Esophagus squamous epithelium (tissue), 5 donors: ENCODE measurements around the gene LTBP3. TPM values are rescaled to one million over a fixed set of nuclear protein-coding genes. Genes with fewer than 3 reads are reported as not detected.
A peak's percentile ranks its signal among the peaks of the same experiment; 100 is the strongest.
"Not testable (repeated sequence)": the region's sequence is repeated elsewhere in the genome, so short reads cannot be mapped to it uniquely, and the experiment has no call there.

Experiments used
- DNase-seq: peaks from one replicate; lab custom pipeline; 2025; lab: John Stamatoyannopoulos, UW
- H3K27ac ChIP-seq, 4 donors: fragments of 200-600 bp; sonication (generic); one replicate each; pipeline ENCODE4 v1.5.1; 2016 to 2019; ENCODE audit warnings: mild to moderate bottlenecking in 1 of 4
- H3K27me3 ChIP-seq, 4 donors: fragments of 200-600 bp; sonication (generic); 1 replicate in 3 of 4; 2 replicates in 1 of 4; pipeline versions ENCODE4 v1.5.1 to v1.6.0; 2017 to 2021; ENCODE audit warnings: antibody characterized with exemption in 1 of 4
- H3K36me3 ChIP-seq, 3 donors: fragments of 200-600 bp; sonication (generic); one replicate each; pipeline ENCODE4 v1.5.1; 2016 to 2019
- H3K4me1 ChIP-seq, 3 donors: fragments of 200-600 bp; sonication (generic); one replicate each; pipeline ENCODE4 v1.5.1; 2017 to 2019
- H3K4me3 ChIP-seq, 4 donors: fragments of 200-600 bp; sonication (generic); 1 replicate in 3 of 4; 2 replicates in 1 of 4; pipeline ENCODE4 v1.5.1; 2016 to 2019; ENCODE audit warnings: mild to moderate bottlenecking in 2 of 4, moderate library complexity in 1 of 4
- H3K9me3 ChIP-seq, 3 donors: fragments of 200-600 bp; sonication (generic); one replicate each; pipeline ENCODE4 v1.5.1; 2016 to 2019
- CTCF ChIP-seq, 6 experiments: fragments of 450-650 bp in 4 of 6; fragments of 200-600 bp in 2 of 6; sonication (generic) in 2 of 6; IDR thresholded peaks; one replicate each; pipeline ENCODE4 v1.5.1; 2016 to 2019; ENCODE audit warnings: antibody characterized with exemption in 6 of 6, mild to moderate bottlenecking in 4 of 6, moderate library complexity in 4 of 6
- POLR2A ChIP-seq, 4 donors: fragments of 450-650 bp; IDR thresholded peaks; one replicate each; pipeline ENCODE4 v1.6.1; 2017; ENCODE audit warnings: antibody characterized with exemption in 4 of 4, mild to moderate bottlenecking in 4 of 4, moderate library complexity in 3 of 4
- WGBS, 2 donors: methylation state at CpG; one replicate each; pipeline ENCODE4 v1.1.5; 2018; 5-methylcytosine and 5-hydroxymethylcytosine counted together
- intact Hi-C: fragments of 100-400 bp; cut with DNase I; formaldehyde crosslinking; loops from one replicate; pipeline ENCODE4 v1.15.0; 2022
- total RNA-seq, 4 donors: library from RNA; depleted of rRNA; stranded (reverse); fragments of >200 nt; gene quantifications; one replicate each; pipeline ENCODE4 v1.1.0, GENCODE V29; 2016
- donor health status: DM: yes; HTN: yes; CAD: no.

LTBP3 gene
- total RNA-seq, 4 donors from 2014 or later, result 28.1 to 87.5 (median 54.0) TPM

DNA sequence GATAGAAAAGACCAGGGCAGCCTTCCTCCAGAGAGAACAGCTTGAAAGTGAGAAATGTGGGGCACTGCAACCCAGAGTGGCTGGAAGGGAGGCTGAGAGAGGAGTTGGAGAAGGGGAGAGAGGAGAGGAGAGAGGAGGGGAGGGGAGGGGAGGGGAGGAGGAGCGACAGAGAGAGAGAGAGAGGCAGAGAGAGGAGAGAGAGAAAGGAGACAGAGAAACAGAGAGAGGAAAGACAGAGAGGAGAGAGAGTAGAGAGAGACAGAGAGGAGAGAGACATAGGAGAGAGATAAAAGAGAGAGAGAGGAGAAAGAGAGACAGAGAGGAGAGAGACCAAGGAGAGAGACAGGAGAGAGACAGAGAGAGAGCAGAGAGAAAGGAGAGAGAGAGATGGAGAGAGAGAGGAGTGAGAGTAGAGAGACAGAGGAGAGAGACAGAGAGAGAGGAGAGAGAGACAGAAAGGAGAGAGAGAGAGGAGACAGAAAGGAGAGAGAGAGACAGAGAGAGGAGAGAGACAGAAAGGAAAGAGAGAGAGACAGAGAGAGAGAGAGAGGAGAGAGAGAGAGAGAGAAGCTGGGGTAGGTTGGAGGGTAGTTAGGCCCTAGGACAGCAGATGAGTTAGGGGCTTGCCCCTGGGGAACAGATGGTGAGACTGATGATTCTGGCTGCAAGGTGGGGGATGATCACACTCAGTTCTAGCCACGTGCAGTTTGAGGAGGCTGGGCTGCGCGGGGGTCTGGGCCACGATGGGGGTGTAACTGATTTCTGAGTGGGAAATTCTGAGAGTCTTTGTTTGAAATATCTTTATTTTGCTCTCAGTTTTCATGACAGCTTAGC, 41.8 kb downstream of the LTBP3 start:
- intact Hi-C loops, result no loop called here
- Histone ChIP-seq H3K27ac (no peak overlapping the region), H3K9me3 (no peaks in the 10 kb centered on the region), H3K36me3 (no peaks in the 10 kb centered on the region), H3K4me1 (no peaks in the 10 kb centered on the region), H3K27me3 (no peaks in the 10 kb centered on the region), H3K4me3 (no peak overlapping the region)
- DNase-seq, result no peak
- WGBS, 2 donors, result 77 to 84% methylated on average over 4 to 5 of the region's 5 CpGs
- TF ChIP-seq POLR2A (IDR thresholded peaks at IDR 0.05), result no peak
- TF ChIP-seq CTCF (IDR thresholded peaks at IDR 0.05), result no peak

GRCh38 chr11:65512311-65512710, 45.8 kb downstream of the LTBP3 start:
- peaks cover 0 to 33% (median 14%) of the 10 kb centered on the region in 3 donors for H3K4me1 ChIP-seq
- H3K4me3 ChIP-seq, H3K27ac ChIP-seq, H3K9me3 ChIP-seq, H3K27me3 ChIP-seq, H3K36me3 ChIP-seq, DNase-seq: not testable (repeated sequence)
- 80 to 93% methylated on average over 2 to 3 of the region's 3 CpGs for WGBS, 2 donors
- intact Hi-C loops, result loop anchor here (5.0 kb wide), 1 partner anchor 145 kb away; no protein-coding TSS in a partner anchor

DNA sequence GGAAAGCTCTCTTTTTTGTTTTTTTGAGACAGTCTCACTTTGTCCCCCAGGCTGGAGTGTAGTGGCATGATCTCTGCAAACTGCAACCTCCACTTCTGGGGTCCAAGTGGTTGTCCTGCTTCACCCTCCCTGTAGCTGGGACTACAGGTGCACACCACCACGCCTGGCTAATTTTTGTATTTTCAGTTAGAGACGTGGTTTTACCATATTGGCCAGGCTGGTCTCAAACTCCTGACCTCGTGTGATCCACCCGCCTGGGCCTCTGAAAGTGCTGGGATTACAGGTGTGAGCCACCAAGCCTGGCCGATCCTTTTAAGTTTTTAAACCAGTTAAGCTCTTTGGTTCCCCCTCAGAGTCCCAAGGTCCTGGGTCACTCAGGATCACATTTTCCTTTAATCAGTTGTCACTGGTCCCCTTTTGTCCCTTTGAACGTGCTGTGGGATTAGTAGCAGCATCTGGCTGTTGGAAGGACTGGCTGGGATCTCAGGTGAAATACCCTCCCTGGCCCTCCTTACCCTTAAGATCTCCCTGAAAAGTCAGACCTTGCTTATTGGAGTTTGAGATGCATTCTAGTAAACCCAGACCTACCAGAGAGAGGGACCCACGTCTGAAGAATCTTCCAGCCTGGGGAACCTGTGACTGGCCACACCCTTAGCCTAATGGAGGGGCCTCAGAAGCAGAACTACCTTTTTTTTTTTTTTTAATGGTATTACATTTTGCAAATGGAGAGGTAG, 51.2 kb downstream of the LTBP3 start:
- no peaks in the 10 kb centered on the region for H3K27me3 ChIP-seq
- TF ChIP-seq POLR2A (IDR thresholded peaks at IDR 0.05) (peak in 3 of 4 donors; percentile 11 to 55 (median 51)), CTCF (IDR thresholded peaks at IDR 0.05) (no peak)
- 8 to 14% methylated on average over 6 to 7 of the region's 7 CpGs for WGBS, 2 donors
- peaks cover 0 to 78% (median 36%) of the 10 kb centered on the region in 3 donors for H3K4me1 ChIP-seq
- intact Hi-C loops, result no loop called here
- no peaks in the 10 kb centered on the region for H3K9me3 ChIP-seq
- H3K36me3 ChIP-seq, result peaks cover 16 to 50% (median 30%) of the 10 kb centered on the region in 3 donors
- no peak for DNase-seq
- peak overlapping the region in 3 of 4 donors; percentile 71 to 96 (median 81) for H3K4me3 ChIP-seq
- peak overlapping the region; percentile 90 to 100 (median 97) for H3K27ac ChIP-seq

DNA sequence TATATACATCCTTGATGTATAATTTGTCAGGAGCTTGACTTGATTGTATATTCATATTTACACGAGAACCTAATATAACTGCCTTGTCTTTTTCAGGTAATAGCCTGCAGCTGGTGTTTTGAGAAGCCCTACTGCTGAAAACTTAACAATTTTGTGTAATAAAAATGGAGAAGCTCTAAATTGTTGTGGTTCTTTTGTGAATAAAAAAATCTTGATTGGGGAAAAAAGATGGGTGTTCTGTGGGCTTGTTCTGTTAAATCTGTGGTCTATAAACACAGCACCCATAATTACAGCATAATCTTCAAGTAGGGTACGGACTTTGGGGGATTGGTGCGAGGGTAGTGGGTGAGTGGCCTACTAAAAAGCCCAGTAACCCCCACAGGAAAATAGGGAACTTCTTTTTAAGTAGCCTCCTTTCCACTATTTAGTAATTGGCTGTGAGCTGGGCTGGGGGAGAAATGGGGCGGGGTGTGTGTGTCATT, 51.8 kb downstream of the LTBP3 start:
- Histone ChIP-seq H3K27me3 (no peaks in the 10 kb centered on the region), H3K9me3 (no peaks in the 10 kb centered on the region), H3K27ac (peak overlapping the region; percentile 90 to 100 (median 97)), H3K36me3 (peaks cover 16 to 56% (median 33%) of the 10 kb centered on the region in 3 donors), H3K4me1 (peaks cover 0 to 78% (median 36%) of the 10 kb centered on the region in 3 donors), H3K4me3 (peak overlapping the region; percentile 47 to 96 (median 76))
- WGBS, 2 donors, result 16 to 26% methylated on average over 4 of the region's 4 CpGs
- TF ChIP-seq POLR2A (IDR thresholded peaks at IDR 0.05) (no peak), CTCF (IDR thresholded peaks at IDR 0.05) (peak in 1 of 6 experiments; percentile 10)
- intact Hi-C loops, result no loop called here
- no peak for DNase-seq

DNA sequence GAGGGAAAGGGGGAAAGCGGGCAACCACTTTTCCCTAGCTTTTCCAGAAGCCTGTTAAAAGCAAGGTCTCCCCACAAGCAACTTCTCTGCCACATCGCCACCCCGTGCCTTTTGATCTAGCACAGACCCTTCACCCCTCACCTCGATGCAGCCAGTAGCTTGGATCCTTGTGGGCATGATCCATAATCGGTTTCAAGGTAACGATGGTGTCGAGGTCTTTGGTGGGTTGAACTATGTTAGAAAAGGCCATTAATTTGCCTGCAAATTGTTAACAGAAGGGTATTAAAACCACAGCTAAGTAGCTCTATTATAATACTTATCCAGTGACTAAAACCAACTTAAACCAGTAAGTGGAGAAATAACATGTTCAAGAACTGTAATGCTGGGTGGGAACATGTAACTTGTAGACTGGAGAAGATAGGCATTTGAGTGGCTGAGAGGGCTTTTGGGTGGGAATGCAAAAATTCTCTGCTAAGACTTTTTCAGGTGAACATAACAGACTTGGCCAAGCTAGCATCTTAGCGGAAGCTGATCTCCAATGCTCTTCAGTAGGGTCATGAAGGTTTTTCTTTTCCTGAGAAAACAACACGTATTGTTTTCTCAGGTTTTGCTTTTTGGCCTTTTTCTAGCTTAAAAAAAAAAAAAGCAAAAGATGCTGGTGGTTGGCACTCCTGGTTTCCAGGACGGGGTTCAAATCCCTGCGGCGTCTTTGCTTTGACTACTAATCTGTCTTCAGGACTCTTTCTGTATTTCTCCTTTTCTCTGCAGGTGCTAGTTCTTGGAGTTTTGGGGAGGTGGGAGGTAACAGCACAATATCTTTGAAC, 52.5 kb downstream of the LTBP3 start:
- Histone ChIP-seq H3K36me3 (peaks cover 16 to 61% (median 39%) of the 10 kb centered on the region in 3 donors), H3K4me3 (peak overlapping the region; percentile 47 to 96 (median 76)), H3K27ac (peak overlapping the region; percentile 90 to 100 (median 97)), H3K9me3 (no peaks in the 10 kb centered on the region), H3K4me1 (peaks cover 0 to 77% (median 36%) of the 10 kb centered on the region in 3 donors), H3K27me3 (no peaks in the 10 kb centered on the region)
- intact Hi-C loops, result no loop called here
- WGBS, 2 donors, result 3 to 13% methylated on average over 11 to 12 of the region's 12 CpGs
- no peak for DNase-seq
- peak in 2 of 4 donors; percentile 51 to 59 for TF ChIP-seq POLR2A (IDR thresholded peaks at IDR 0.05)
- TF ChIP-seq CTCF (IDR thresholded peaks at IDR 0.05), result no peak
